NT2/D1 (cell line): Measurements from ENCODE around the gene MAP7.

Experiments used
- YY1 ChIP-seq: IDR thresholded peaks from 2 replicates; pipeline ENCODE4 v1.6.1; 2011; ENCODE audit not compliant: insufficient read length, insufficient read depth
- ZNF274 ChIP-seq: IDR thresholded peaks from 2 replicates; pipeline ENCODE4 v1.6.1; 2011; ENCODE audit warnings: mild to moderate bottlenecking, low read depth, low read length

DNA sequence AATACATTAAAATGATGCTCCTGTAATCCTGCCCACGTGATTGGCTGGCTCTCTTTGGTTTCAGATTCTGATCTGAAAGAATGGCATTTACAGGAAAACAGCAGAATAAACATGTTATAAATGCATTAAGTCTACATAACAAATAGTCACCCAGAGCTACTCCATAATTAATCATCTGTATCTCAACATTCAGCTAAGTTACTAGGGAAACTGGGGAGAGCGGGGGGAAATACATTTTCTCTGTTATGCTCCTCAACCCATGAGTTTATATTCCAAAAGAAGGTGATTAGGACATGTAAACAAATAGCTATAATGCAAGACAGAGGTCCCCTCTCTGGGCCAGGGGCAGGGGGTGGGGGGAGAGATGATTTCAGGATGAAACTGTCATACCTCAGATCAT lies 58.5 kb downstream of the MAP7 start:
- TF ChIP-seq ZNF274 (no peak), YY1 (no peak)
